GM18499 (cell line): Measurements from ENCODE around the gene ZBTB7B.

ENCODE experiments used
- ATAC-seq: cut with Tn5 transposase; IDR thresholded peaks from one replicate; pipeline ENCODE4 v1.9.1; 2021; ENCODE audit warnings: moderate number of reproducible peaks; ENCODE audit not compliant: insufficient read depth, unreplicated experiment

Gene ZBTB7B

GRCh38 chr1:155002464-155003226, at the start of gene ZBTB7B:
Gene ZBTB7B (plus strand): TSS chr1:155002802. CDS start chr1:155014661, 11,859 bp downstream.
- no peak for ATAC-seq

- ATAC-seq: no peak
Observed at GRCh38 chr1:154953611-154954038, 49.0 kb upstream of the ZBTB7B start.

GRCh38 chr1:154954541-154954940, 48.1 kb upstream of the ZBTB7B start:
- ATAC-seq: no peak

GRCh38 chr1:154955039-154955717, 47.4 kb upstream of the ZBTB7B start:
- ATAC-seq: no peak

GRCh38 chr1:154955718-154956543, 46.7 kb upstream of the ZBTB7B start, which contains the start of gene PBXIP1:
Gene PBXIP1 (minus strand): TSS chr1:154956099. CDS start chr1:154953721, 2,378 bp downstream.
- ATAC-seq: no peak

GRCh38 chr1:154956544-154956941, 46.1 kb upstream of the ZBTB7B start:
- ATAC-seq: no peak

GRCh38 chr1:154957091-154957657, 45.4 kb upstream of the ZBTB7B start:
- ATAC-seq: no peak

GRCh38 chr1:154958036-154958435, 44.6 kb upstream of the ZBTB7B start:
- ATAC-seq: no peak

- ATAC-seq: no peak
Observed at GRCh38 chr1:154958681-154959425, 43.7 kb upstream of the ZBTB7B start.

GRCh38 chr1:154959426-154959780, 43.2 kb upstream of the ZBTB7B start:
- no peak for ATAC-seq

GRCh38 chr1:154960446-154961136, 42.0 kb upstream of the ZBTB7B start:
- no peak for ATAC-seq

GRCh38 chr1:154961207-154962155, 41.1 kb upstream of the ZBTB7B start, which contains the start of gene PYGO2:
Gene PYGO2 (minus strand): TSS chr1:154961782. CDS start chr1:154961576, 206 bp downstream.
- ATAC-seq: peak; percentile 35

GRCh38 chr1:154962156-154962749, 40.3 kb upstream of the ZBTB7B start:
- no peak for ATAC-seq

- no peak for ATAC-seq
Observed at GRCh38 chr1:154962795-154963330, 39.7 kb upstream of the ZBTB7B start.

GRCh38 chr1:154963643-154964042, 39.0 kb upstream of the ZBTB7B start:
- no peak for ATAC-seq

- no peak for ATAC-seq
Observed at GRCh38 chr1:154964359-154964758, 38.2 kb upstream of the ZBTB7B start.

- ATAC-seq: no peak
Observed at GRCh38 chr1:154966111-154966510, 36.5 kb upstream of the ZBTB7B start.
